RPMI8226 (cell line): ENCODE measurements around the gene QTRT2.

Experiments
- DNase-seq: peaks from one replicate; pipeline ENCODE4 v3.0.0-alpha.2; 2015

Gene QTRT2

DNA sequence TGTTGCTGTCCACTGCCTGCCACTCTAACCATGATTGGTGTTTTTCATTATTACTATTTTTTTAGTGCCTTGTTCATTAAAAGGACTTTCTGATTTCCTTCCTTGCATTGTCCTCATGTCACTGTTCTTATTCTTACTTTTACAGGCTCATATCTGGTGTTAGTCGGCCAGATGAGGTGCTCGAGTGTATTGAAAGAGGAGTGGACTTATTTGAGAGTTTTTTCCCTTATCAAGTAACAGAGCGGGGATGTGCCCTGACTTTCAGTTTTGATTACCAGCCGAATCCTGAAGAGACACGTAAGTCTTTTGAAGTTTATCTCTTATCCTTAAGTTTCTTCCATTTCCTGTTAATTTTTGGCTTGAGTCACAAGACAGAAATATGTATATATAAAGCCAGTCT is 23.2 kb downstream of the QTRT2 start:
- no peak for DNase-seq

DNA sequence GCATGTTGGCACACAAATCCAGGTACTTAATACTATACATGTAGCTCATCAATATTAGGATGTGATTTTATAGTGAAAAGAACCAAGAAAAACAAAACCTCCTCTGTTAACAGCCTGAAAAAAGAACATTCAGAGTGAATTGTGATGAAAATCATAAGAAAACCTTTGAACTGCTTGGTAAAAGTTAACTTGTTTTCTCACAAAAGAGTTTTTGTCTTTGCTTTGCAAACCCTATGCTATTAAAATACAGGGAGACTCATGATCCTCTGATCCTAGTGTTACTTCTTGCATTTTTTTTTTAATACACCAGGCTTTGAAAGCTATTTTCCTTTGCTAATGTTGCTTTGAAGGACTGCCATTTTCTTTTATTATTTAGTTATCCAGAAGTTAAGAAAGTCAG is 23.7 kb downstream of the QTRT2 start:
- DNase-seq, result no peak

GRCh38 chr3:114081037-114081436 is 24.5 kb downstream of the QTRT2 start:
- DNase-seq, result no peak

GRCh38 chr3:114083112-114083511 is 26.6 kb downstream of the QTRT2 start:
- no peak for DNase-seq

- DNase-seq, result no peak
Observed at GRCh38 chr3:114086356-114086755, 29.8 kb downstream of the QTRT2 start.

- DNase-seq, result no peak
Observed at GRCh38 chr3:114089675-114090074, 33.1 kb downstream of the QTRT2 start.

DNA sequence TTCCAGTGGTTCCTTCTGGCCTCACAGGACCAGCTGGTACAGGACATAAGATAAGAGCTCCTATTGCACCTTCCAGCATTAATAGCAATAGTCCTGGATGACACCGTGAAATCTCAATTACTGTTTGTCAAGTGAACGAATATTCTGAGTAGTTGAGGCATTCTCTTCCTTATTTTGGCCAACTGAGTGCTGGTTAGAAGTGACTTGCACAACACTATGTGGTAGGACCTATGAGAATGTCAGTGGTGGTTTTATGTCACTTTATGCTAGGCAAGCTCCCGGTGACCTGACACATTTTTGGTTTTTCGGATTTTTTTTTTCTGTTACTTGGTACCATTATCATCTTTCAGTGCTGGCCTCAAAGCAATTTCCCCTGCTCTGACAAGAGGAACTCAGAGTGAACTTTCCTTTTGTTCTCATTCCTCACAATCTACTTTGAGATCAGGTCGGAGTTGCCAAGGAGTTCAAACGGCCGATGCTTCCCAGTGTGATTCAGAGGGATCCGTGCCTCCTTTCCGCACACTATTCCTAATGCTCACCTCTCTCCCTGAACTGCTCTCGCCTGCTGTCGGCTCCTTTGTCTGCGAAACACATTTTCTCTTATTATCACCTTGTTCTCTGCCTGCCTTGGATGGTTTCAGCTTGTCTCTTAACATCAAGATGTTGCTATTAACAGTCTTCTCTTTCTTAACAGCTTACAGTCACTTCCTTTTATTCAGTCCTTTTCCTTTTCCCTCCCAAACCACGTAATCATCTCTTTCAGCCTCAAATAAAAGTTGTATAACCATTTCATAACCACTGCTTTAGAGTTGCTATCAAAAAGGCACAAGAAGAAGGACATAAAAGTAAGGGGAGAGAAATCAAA is 35.8 kb downstream of the QTRT2 start:
- DNase-seq, result no peak

- no peak for DNase-seq
Observed at GRCh38 chr3:114093016-114093380, 36.5 kb downstream of the QTRT2 start.

- peak; percentile 11 for DNase-seq
Observed at GRCh38 chr3:114093596-114093995, 37.1 kb downstream of the QTRT2 start.

GRCh38 chr3:114095796-114096195 is 39.3 kb downstream of the QTRT2 start:
- DNase-seq, result no peak

GRCh38 chr3:114101101-114101500 is 44.6 kb downstream of the QTRT2 start:
- DNase-seq, result no peak

- no peak for DNase-seq
Observed at GRCh38 chr3:114103181-114103580, 46.6 kb downstream of the QTRT2 start.

DNA sequence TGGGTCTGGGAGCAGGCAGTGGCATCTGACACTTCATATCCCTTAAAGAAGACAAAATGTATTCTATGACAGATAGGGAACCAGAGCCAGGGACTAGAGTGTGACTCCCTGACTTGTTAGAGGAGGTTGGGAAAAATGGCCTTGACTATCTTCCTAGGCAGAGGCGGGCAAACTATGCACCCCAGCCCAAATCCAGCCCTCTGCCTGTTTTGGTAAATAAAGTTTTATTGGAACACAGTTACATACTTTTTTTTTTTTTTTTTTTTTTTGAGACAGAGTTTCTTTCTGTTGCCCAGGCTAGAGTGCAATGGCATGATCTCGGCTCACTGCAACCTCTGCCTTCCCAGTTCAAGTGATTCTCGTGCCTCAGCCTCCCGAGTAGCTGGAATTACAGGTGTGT is 47.3 kb downstream of the QTRT2 start:
- no peak for DNase-seq

GRCh38 chr3:114104414-114104813 is 47.9 kb downstream of the QTRT2 start:
- no peak for DNase-seq

- no peak for DNase-seq
Observed at GRCh38 chr3:114108137-114108536, 51.6 kb downstream of the QTRT2 start.

DNA sequence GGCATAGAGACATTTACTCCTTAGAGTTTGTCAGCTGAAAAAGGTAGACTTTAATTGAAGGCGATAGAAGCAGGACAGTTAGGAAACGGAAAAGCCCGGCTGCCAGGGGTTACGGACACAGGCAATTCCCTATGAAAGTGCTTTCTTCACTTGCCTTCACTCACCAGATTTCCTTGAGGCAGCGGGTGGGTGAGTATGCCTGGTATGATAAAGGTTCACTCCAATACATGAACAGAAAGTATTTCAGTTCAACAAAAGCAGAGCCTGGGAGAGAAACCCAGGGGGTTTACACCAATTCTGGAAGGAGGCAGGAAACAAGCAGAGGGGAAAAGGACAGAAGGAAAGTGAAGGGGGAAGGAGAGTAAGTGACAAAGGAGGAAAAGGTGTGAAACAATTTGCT is 53.9 kb downstream of the QTRT2 start:
- DNase-seq, result no peak

- DNase-seq, result no peak
Observed at GRCh38 chr3:114111060-114111770, 54.7 kb downstream of the QTRT2 start.

GRCh38 chr3:114112696-114113095 is 56.2 kb downstream of the QTRT2 start:
- no peak for DNase-seq

DNA sequence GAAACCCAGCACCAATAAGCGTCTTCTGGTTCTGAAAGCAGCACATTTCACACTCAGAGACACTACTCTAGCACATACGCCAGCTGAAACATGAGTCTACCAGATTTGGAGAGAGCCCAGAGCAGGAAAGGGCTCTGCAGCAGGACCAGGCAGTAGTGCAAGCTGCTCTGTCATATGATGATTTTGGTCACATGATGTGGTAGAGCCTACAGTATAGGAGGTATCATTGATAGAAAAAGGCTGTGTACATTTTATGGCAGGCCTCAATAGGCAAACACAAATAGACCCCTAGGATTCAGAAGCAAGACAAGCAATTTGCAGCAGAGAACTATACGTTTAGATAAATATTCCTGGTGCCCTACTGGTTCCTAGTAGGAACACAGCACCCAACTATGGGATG is 58.2 kb downstream of the QTRT2 start:
- DNase-seq, result no peak

DNA sequence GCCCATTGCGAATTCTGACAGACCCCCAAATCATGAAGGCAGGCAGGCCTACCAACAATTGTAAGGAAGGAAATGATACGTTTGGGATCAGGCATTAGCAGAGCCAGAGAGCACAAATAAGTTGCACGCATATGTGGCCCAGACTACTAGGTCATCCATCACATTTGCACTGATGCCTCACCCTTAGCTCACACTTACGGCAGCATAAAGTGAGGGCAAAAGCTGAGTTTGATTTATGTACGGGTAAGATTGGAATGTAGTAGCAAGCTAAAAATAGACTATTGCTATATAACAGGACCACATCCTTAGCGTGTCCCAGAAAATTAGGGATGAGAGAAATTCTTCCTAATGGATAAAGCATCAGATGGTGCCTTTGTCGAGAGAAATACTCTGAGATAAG is 58.6 kb downstream of the QTRT2 start:
- DNase-seq, result no peak

- no peak for DNase-seq
Observed at GRCh38 chr3:114119776-114120175, 63.2 kb downstream of the QTRT2 start.

DNA sequence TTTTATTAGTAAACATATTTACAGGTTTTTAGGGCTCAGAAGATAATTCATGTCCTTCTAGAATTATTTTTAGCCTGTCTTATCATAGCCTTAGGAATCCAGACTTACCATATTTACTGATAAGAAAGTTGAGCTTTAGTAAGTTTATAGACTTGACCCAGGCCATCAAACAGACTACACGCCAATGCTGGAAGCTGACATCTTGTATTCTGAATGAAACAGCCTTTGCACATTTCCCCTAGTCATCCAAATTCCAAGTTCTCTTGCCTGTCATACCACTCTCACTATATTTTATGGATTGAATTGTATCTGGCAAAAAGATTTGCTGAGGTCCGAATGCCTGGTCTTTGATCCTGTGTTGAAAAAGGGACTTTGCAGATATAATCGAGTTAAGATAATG is 63.7 kb downstream of the QTRT2 start:
- DNase-seq, result no peak

- DNase-seq, result no peak
Observed at GRCh38 chr3:114122027-114122709, 65.6 kb downstream of the QTRT2 start.

DNA sequence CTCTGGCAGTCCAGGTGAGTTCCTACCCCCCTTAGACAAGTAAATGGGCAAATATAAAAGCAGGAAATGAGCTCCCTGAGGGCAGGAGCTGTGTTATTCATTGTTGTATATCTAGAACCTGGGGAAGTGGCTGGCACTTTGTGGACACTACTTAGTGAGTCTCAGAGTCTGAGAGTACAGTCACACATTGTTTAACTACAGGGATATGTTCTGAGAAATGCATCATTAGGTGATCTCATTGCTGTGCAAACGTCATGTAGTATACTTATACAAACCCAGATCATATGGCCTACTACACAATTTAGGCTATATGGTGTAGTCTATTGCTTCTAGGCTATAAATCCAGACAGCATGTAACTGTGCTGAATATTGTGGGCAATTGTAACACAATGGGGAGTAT is 69.9 kb downstream of the QTRT2 start:
- DNase-seq, result no peak
